ENCODE measurements around the gene TNFRSF19.

- no peak for TF ChIP-seq EP300 (IDR thresholded peaks at IDR 0.05)
- TF ChIP-seq CTCF (IDR thresholded peaks at IDR 0.05): no peak
- TF ChIP-seq POLR2A (IDR thresholded peaks at IDR 0.05): no peak
Observed at GRCh38 chr13:23690668-23691067, 120.5 kb downstream of the TNFRSF19 start.

Data from stomach (tissue), 4 donors.